Anterior cingulate cortex (tissue), 58 donors: ENCODE measurements around the gene EXOSC7.
A peak's percentile ranks its signal among the peaks of the same experiment; 100 is the strongest.
"Not testable (repeated sequence)": the region's sequence is repeated elsewhere in the genome, so short reads cannot be mapped to it uniquely, and the experiment has no call there.

ENCODE experiments used
- DNase-seq, 58 donors: peaks; one replicate each; lab custom pipeline; 2025; lab: John Stamatoyannopoulos, UW

The EXOSC7 gene

DNA sequence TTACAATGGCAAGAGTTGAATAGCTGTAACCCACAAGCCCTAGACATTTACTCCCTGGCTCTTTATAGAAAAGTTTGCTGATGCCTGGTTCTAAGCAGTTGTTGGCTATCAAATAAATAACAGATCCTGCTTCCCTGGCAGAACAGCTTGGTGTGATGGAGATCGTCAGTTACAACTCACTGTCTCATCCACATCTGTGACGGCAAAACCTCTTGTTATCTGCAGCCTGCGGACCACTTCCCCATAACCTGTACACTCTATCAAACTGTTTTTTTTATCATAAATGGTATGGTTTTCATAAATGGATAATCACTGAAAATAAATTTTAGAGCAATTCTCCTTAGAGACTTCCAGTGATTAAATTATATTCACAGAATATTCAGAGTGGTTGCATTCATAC lies 14.2 kb upstream of the EXOSC7 start:
- DNase-seq = no peak

DNA sequence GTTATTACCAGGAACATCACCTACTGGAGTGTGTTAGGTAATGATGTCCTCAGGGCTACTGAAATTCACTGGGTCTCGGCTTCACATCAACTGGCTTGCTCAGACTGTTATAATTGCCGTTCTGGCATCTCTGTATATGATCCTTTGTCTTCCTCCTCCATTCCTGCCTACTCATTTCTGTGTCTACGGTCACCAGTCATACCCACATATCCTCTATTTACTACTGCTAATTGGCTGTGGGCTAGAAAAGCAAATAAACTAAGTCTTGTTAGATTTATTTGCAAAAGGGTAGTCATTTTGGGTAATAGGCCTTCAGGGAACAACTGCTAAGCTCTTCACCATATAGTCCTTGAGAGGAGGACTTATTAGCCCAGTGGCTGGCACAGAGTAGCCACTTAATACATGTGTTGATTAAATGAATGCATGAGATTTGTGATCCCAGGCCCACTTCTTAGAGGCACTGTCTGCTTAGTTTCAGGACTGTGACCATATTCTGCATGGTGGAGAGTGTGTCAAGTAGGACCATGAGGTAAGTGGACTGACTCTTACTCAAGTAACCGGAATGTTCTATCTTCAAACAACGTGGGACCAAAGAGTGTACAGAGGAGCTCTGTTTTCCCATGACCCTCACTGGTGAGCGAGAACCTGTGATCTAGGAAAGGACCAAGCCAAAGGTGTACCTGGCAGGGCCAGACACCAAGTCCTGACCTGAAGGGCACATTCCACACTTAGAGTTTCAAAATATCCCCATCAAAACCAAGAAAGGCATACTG lies 13.2 kb upstream of the EXOSC7 start:
- no peak for DNase-seq

DNA sequence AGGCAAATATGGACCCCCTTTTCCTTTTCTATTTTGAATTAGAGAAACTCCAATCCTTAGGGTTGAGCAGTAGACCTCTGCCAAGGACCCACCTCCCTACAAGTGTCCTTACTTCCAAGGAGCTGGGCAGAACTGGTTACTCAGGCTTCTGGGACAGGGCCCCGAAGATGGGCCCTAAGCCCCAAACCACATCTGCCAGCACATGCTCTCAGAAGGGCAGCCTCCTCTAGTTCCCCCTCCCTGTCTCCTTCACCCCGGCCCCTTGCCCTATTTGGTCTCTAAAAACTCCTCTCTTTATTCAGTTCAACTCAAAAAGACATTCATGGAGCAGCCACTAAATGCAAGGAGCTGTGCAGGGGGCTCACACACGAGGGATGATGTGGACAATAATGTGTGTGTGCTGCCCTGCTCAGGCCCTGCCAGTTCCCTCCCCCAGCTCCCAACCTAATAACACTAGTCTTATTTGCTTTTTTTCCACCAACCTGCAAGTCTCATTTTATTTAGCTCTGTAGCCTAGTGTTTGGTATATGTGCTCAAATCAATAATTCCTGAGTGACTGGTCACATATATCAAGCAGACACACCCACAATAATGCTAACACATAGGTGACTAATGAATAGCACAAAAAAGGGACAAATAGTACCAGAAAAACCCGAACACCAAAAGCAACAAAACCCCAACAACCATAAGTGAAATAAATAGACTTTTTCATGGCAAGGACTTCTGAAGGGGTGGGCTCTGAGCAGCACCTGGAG lies 12.3 kb upstream of the EXOSC7 start:
- DNase-seq = no peak

DNA sequence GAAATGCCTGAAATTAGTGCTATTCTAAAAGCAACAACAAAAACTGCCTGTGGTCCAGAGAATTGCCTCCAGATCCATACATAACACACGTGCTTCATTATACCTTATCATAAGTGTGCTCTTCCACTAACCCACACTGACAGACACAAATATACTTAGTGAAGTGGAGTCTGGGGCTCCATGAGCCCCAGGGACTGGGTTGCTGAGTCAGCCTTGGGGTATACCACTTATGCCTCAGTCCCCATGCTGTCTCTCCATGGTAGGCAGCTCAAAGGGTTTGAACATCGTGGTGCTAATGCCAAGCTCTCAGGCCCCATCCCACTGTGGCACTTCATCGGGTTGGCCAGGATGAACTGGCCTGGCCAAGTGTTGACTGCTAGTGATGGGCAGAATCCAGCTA lies 10.9 kb upstream of the EXOSC7 start:
- no peak for DNase-seq

DNA sequence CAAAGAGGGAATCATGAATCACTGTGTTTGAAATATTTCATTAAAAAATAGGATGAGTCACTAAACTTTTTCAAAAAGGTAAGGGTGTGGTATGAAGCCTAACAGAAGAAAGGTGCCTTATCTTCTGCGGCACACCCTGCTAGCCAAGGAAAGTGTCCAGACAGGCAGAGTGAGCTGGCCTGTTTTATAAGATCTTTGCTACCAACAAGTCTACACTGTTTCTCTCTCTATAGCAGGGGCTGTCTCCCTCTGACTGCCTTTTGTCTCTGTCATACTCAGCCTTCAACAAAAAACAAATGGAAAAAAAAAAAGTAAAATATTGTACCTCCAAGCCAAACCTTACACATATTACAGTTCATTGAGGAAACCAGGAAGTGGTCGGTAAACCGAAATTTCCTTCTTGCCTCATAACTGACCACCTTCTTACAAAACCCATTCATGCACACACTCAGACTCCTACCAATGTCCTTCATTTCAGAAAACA lies 9.2 kb upstream of the EXOSC7 start:
- no peak for DNase-seq

DNA sequence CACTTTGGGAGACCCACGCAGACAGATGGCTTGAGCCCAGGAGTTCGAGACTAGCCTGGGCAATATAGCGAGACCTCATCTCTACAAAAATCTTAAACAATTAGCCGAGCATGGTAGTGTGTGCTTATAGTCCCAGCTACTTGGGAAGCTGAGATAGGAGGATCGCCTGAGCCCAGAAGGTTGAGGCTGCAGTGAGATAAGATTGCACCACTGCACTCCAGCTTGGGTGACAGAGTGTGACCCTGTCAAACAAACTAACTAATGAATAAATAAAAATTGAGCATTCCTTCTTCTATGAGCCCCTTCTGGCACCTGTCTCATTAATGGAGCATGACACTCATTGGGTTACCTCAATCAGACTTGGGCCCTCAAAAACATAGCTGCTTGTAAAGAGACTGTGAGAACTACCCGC lies 7.6 kb upstream of the EXOSC7 start:
- no peak for DNase-seq

DNA sequence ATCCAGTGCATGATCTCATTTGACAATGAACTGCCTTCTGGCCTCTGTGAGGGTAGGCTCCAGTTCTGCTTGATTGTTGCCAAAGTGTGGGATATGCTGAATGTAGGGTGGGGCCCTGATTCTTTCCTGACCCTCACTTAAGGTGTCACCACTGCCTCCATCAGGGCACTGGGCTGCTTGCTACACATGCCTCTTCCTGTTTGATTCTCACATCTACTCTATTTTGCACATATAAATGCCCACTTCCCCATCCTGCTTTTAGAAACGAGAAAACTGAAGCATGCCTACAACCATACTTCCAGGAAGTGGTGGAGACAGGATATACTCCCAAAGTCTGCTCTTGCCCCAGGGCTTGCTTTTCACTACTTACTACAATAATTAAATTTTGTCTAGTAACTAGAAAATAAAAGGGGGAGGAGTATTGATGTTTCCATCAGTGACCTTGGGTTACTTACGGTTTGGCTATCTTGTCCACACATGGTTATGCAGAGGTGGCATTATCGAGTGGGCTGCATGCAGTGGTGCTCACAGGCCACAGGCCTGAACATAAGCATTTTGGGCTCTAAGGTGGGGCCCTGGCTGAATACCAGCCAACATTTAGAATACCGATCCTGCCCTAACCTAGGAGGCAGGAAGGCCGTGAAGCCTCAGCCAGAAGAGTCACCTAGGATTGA lies 6.8 kb upstream of the EXOSC7 start:
- no peak for DNase-seq

DNA sequence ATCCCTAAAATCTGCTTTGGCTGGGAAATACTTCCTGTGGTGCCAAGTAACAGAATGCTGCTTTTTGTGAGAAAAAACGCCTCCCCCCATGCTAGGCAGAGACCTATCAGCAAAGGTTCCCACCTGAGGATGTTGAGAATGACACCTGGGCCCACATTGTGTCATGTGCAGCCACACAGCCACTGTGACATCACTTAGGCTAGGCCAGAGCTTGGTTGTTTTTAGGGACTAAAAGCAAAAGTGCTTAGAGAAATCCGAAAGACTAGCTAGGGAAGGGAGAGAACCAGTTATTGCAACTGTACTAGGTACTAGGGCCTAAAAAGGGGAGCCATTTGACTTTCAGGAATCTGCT lies 6.2 kb upstream of the EXOSC7 start:
- no peak for DNase-seq

DNA sequence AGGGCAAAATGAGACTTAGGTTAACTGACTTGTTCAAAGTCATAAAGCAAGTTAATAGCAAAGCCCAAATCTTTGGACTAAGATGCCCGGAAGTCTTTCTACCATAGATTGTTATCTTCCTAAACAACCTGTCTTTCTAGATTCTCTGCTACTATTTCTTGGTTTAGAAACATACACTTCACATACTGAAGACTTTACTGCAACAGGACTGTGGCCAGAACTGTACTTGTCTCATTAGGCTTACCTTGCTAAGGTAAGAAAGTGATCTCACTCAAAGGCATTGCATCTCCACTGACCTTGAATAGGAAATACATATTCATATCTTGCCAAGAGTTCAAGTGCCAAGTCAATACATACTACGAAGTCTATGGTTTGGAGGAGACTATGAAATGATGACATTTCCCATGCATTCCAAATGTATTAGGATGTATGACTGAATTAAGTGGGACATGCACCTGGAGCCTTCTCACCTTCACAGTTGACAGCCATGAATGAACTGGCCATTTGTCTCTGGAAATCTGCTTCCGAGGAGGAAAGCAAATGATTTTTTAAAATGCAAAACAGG lies 5.0 kb upstream of the EXOSC7 start:
- DNase-seq = no peak

DNA sequence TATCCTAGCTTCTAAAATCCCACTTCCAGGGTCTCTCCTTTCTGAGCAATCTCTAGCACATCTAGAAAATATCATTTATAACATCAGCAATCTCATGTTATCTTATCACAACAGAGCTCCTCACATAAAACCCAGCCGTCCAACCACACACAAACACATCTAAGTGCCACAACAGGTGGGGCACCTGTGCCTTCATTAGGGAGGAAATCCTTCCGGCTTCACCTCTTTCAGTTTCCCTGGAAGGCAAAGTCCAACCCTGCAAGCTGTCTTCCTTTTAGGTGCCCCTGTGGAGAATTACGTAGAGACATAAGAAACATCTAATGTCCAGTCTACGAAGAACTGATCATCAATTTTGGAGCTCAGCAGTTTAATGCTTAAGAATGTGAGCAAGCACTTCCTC lies 1.6 kb upstream of the EXOSC7 start:
- no peak for DNase-seq

DNA sequence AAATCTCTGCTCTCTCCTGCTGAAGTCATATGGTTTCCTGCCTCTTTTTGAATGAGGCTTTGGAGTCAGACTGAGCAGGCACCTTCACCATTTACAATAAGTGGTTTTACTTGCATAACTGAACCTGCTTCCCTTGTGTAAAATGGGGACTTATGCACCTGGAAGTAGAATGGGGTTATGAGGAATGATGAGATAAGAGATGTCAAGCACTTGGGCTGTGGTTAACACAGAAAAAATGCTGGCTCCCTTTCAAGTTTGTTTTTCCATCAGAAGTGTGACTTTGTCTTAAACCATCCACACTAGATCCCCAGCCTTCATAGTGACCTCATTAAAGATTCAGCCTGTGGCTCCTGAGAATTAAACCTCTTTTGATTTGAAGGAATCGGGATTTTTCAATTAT lies 5.2 kb downstream of the EXOSC7 start:
- DNase-seq = no peak

DNA sequence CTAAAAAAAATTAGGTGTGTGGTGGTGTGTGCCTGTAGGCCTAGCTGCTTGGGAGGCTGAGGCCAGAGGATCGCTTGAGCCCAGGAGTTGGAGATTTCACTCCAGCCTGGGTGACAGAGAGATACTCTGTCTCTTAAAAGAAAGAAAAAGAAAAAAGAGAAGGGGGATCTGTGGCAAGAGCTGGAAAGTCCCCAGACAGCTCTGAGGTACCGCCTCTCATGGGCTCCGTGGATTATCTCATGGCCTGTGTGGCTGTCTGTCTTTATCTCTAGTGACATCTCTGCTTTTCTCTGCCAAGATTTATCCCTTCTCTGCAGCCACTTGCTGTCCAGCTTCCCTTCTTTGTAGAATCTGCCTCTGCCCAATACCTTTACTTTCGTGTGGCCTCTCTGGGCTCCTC lies 5.7 kb downstream of the EXOSC7 start:
- DNase-seq = no peak

DNA sequence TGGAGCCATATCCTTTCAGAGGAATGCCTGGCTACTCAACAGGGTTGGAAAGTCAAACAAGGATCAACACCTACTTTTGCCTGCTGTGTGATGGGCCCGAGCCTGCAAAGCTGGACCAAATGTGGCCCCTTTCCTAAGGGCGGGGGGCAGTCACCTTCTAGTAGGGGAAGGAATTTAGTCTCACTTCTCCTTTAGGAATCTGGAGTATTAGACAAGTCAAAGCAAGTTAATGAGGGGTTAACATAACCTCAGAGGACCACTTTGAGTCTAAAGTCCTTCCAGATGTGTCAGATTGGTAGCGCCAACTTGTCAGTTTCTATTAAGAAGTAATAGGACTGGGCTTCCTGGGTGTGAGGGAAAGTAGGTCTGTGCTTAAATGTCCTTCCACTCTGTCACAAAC lies 6.8 kb downstream of the EXOSC7 start:
- no peak for DNase-seq

DNA sequence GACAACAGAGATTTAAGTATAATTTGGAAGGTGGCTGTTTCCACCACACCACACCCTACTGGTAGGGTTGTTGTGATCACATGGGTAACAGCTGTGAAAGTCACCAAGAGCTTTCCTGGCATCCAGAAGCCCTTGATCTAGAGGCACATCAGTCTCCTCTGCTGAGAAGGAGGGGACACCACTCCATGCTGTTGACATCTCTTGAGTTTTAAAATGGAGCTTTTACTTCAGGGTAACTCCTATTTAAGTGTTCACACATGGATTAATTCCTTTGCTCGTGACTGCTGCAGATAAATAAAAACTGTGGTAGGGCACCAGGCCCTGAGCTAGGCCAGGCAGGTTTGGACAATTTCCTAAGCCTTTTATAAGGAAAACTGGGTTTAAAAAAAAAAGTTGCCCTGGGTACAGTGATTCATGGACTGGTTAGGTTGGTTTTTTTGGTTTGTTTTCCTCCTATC lies 7.5 kb downstream of the EXOSC7 start:
- no peak for DNase-seq

DNA sequence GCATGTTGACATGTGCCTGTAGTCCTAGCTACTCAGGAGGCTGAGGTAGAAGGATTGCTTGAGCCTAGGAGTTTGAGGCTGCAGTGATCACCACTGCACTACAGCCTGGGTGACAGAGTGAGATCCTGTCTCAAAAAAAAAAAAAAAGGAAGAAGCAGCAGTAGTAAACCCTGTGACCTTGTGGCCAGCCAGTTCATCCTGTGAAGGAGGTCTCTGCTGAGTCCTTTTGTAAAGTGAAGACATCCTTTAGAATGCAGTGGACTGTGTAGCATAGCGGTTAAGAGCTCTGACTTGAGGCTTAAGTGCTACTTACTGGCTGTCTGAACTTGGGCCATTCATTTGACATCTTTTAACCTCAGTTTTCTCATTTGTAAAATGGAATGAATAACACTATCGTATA lies 8.3 kb downstream of the EXOSC7 start:
- no peak for DNase-seq

DNA sequence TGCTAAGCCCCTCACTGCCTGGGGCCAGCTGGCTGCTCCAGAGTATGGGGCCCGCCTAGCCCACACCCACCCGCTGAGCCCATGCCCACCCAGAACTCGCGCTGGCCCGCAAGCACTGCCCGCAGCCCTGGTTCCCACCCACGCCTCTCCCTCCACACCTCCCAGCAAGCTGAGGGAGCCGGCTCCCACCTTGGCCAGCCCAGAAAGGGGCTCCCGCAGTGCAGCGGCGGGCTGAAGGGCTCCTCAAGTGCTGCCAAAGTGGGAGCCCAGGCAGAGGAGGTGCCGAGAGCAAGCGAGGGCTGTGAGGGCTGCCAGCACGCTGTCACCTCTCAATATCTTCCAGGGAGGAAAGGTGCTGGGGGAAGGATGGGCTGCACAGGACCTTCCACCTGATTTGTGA lies 10.3 kb downstream of the EXOSC7 start:
- DNase-seq = not testable (repeated sequence)

DNA sequence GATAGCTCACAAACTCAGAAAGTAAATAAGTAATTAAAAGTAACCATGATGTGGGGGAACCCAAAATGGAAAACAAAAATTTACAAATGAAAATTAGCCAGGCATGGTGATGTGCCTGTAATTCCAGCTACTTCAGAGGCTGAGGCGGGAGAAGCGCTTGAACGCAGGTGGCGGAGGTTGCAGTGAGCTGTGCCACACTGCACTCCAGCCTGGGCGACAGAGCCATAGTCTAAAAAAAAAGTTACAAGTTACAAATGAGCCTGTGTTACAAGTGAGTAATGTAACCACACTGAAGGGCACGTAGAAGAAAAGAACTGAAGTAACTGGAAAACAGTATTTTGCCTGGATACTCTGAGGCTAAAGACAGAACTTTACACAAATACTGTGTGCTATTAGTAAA lies 11.3 kb downstream of the EXOSC7 start:
- no peak for DNase-seq

DNA sequence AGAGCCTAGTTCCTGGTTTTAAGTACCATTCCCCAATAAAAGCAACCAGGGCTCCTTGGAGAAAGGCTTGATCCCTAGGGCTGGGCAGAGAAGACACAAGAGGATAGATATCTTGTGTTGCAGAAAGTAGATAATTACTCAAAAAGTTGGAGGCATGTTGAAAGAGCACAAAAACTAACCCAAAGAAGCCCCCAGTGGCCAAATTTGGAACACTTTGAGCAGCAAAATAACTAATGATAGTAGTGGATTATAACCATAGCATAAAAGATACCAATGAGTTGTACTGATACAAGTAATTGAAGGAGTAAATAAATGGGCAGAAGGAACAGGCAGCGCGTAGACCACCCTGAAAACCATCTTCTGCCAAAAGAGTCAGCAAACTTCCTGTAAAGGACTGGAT lies 12.0 kb downstream of the EXOSC7 start:
- no peak for DNase-seq

DNA sequence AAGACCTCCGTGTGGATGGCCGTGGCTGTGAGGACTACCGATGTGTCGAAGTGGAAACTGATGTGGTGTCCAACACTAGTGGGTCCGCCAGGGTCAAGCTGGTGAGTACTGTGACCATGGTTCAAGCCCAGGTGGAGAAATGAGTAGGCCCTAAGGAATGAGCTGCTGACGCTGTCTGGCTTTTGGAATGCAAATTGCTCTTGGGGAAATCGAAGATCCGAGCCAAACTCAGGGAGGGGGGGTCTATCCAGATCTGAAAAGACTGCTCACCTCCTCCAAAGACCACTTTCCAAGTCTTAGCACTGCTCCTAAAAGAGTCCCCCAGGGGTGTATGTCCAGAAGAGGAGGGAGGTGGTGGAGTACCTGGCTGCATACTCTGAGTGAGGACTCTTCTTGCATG lies 13.1 kb downstream of the EXOSC7 start:
- DNase-seq = no peak

DNA sequence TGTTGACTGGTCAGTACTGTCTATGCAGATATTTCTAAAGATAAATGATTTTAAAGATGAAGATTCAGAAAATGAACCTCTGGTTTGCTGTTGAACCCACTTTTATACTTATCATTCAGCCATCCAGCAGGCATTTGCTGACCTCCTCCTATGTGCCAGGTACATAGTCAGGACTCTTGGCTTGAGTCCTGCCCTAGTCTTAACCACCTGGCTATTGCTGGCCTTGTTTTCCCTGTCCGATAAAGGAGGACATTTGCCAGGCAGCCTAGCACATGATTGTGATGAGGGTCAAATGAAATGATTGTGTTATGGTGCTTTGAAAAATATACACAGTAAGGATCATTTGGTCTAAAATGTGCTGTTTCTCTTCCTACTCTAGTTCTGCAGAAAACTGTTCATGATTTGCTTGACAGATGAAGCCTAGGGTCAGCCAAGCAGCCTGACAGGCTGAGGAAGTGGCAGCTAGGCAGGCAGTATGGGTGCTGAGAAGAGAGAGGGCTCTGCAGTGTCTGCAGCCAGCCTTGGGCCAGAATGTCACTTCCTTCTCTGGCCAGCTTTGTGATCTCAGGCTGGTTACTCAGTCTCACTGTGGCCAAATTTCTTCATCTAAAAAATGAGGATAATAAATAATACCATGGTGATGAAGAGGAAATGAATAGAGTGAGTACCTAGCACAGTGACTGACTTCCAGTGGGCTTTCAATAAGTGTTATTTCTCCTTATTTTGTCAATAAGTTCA lies 13.8 kb downstream of the EXOSC7 start:
- DNase-seq = peak in 1 of 58 donors; percentile 12
